HEK293 (cell line): ENCODE data around the gene CLDN15.

Experiments used
- CTCF ChIA-PET: fragments of 350-600 bp; formaldehyde crosslinking; extraction: SDS; loops from one replicate; lab custom pipeline; 2021; ENCODE audit warnings: antibody characterized with exemption; lab: Yijun Ruan, JAX
- POLR2A ChIA-PET: fragments of 300-600 bp; formaldehyde crosslinking; extraction: SDS; loops from one replicate; lab custom pipeline; 2020; ENCODE audit warnings: antibody characterized with exemption, inconsistent platforms; lab: Yijun Ruan, JAX
- H3K27ac ChIP-seq: fragments of 200-500 bp; sonication (Bioruptor generic); 2 replicates; pipeline ENCODE4 v1.5.1; 2014; ENCODE audit warnings: low read depth, low read length, control low read depth, inconsistent platforms; ENCODE audit errors: extremely low read depth
- H3K36me3 ChIP-seq, 2 experiments: fragments of 200-500 bp in 1 of 2; sonication (Bioruptor generic) in 1 of 2; 1 replicate in 1 of 2; 2 replicates in 1 of 2; pipeline ENCODE4 v1.5.1; 2014 to 2017; ENCODE audit warnings: inconsistent platforms in 2 of 2, low read length in 2 of 2; ENCODE audit not compliant: control insufficient read depth in 2 of 2, insufficient read depth in 1 of 2
- H3K4me1 ChIP-seq: fragments of 200-500 bp; sonication (Bioruptor generic); 2 replicates; pipeline ENCODE4 v1.5.1; 2014; ENCODE audit warnings: mild to moderate bottlenecking, low read length, inconsistent platforms; ENCODE audit not compliant: control insufficient read depth, insufficient read depth
- H3K4me3 ChIP-seq: 2 replicates; pipeline ENCODE4 v1.5.1; 2011; ENCODE audit warnings: low read depth, mild to moderate bottlenecking, control low read depth, low read length, moderate library complexity
- H3K9me3 ChIP-seq: fragments of 200-500 bp; sonication (Bioruptor generic); 2 replicates; pipeline ENCODE4 v1.5.1; 2014; ENCODE audit warnings: low read depth, low read length, inconsistent platforms; ENCODE audit not compliant: control insufficient read depth, insufficient read depth
- BCL11A ChIP-seq: fragments of 450-650 bp; formaldehyde crosslinking; IDR thresholded peaks from 2 replicates; pipeline ENCODE4 v1.5.1; 2016; ENCODE audit warnings: low read depth, missing biosample characterization, missing genetic modification characterization
- CTCF ChIP-seq: fragments of 450-650 bp; formaldehyde crosslinking; IDR thresholded peaks from 2 replicates; pipeline ENCODE4 v1.5.1; 2016; ENCODE audit warnings: missing biosample characterization, missing genetic modification characterization
- EGR2 ChIP-seq: fragments of 450-650 bp; formaldehyde crosslinking; IDR thresholded peaks from 2 replicates; pipeline ENCODE4 v1.5.1; 2016; ENCODE audit warnings: low read depth, missing biosample characterization, missing genetic modification characterization
- HOXC10 ChIP-seq: sonication (generic); formaldehyde crosslinking; IDR thresholded peaks from 2 replicates; pipeline ENCODE4 v1.8.1; 2023; ENCODE audit warnings: mild to moderate bottlenecking, missing genetic modification reagents
- PATZ1 ChIP-seq: fragments of 450-650 bp; formaldehyde crosslinking; IDR thresholded peaks from 2 replicates; pipeline ENCODE4 v1.5.1; 2016; ENCODE audit warnings: missing biosample characterization, missing genetic modification characterization
- PRDM10 ChIP-seq: fragments of 450-650 bp; formaldehyde crosslinking; IDR thresholded peaks from 2 replicates; pipeline ENCODE4 v1.5.1; 2016; ENCODE audit warnings: missing biosample characterization, missing genetic modification characterization
- SCRT2 ChIP-seq: fragments of 450-650 bp; formaldehyde crosslinking; IDR thresholded peaks from 2 replicates; pipeline ENCODE4 v1.5.1; 2016; ENCODE audit warnings: missing biosample characterization, missing genetic modification characterization
- ZFP37 ChIP-seq: fragments of 450-650 bp; formaldehyde crosslinking; IDR thresholded peaks from 2 replicates; pipeline ENCODE4 v1.5.1; 2016; ENCODE audit warnings: missing biosample characterization, missing genetic modification characterization
- ZNF155 ChIP-seq: fragments of 450-650 bp; formaldehyde crosslinking; IDR thresholded peaks from 2 replicates; pipeline ENCODE4 v1.5.1; 2016; ENCODE audit warnings: missing biosample characterization, missing genetic modification characterization
- ZNF248 ChIP-seq: fragments of 450-650 bp; formaldehyde crosslinking; IDR thresholded peaks from 2 replicates; pipeline ENCODE4 v1.5.1; 2017; ENCODE audit warnings: missing biosample characterization, missing genetic modification characterization
- ZNF292 ChIP-seq: fragments of 450-650 bp; formaldehyde crosslinking; IDR thresholded peaks from 2 replicates; pipeline ENCODE4 v1.5.1; 2016; ENCODE audit warnings: low read depth, missing biosample characterization, missing genetic modification characterization, borderline replicate concordance
- ZNF302 ChIP-seq: fragments of 450-650 bp; formaldehyde crosslinking; IDR thresholded peaks from 2 replicates; pipeline ENCODE4 v1.5.1; 2016; ENCODE audit warnings: missing biosample characterization, missing genetic modification characterization, low read depth
- ZNF391 ChIP-seq: fragments of 450-650 bp; formaldehyde crosslinking; IDR thresholded peaks from 2 replicates; pipeline ENCODE4 v1.5.1; 2016; ENCODE audit warnings: low read depth, missing biosample characterization, missing genetic modification characterization, borderline replicate concordance
- ZNF518A ChIP-seq: fragments of 450-650 bp; formaldehyde crosslinking; conservative IDR thresholded peaks from 2 replicates; pipeline ENCODE4 v1.5.1; 2016; ENCODE audit warnings: low read depth, missing biosample characterization, missing genetic modification characterization
- ZNF555 ChIP-seq: fragments of 450-650 bp; formaldehyde crosslinking; conservative IDR thresholded peaks from 2 replicates; pipeline ENCODE4 v1.5.1; 2017; ENCODE audit warnings: missing biosample characterization, mild to moderate bottlenecking, missing genetic modification characterization, inconsistent platforms
- ZNF664 ChIP-seq: fragments of 450-650 bp; formaldehyde crosslinking; IDR thresholded peaks from 2 replicates; pipeline ENCODE4 v1.5.1; 2016; ENCODE audit warnings: missing biosample characterization, missing genetic modification characterization
- ZNF843 ChIP-seq: fragments of 450-650 bp; formaldehyde crosslinking; IDR thresholded peaks from 2 replicates; pipeline ENCODE4 v1.5.1; 2016; ENCODE audit warnings: missing biosample characterization, missing genetic modification characterization
- ZSCAN18 ChIP-seq: fragments of 450-650 bp; formaldehyde crosslinking; IDR thresholded peaks from 2 replicates; pipeline ENCODE4 v1.5.1; 2016; ENCODE audit warnings: missing biosample characterization, missing genetic modification characterization

Gene CLDN15

GRCh38 chr7:101235522-101235921 lies 2.1 kb downstream of the CLDN15 start:
- no peak overlapping the region for H3K27ac ChIP-seq
- H3K36me3 ChIP-seq, result peaks cover 0 to 32% of the 10 kb centered on the region in 2 experiments; a peak in 2 of 3 replicates
- CTCF ChIA-PET, result interaction anchor here (0.6 to 1.8 kb wide), 6 partner anchors 9 to 158 kb away, joined by 3 to 28 read pairs (median 4); partner anchors contain the start of gene FIS1
- H3K4me1 ChIP-seq, result no peaks in the 10 kb centered on the region
- no peak overlapping the region for H3K4me3 ChIP-seq
- POLR2A ChIA-PET, result interaction anchor here (1.0 to 1.3 kb wide), 2 partner anchors 9 to 47 kb away, joined by 3 to 8 read pairs; no protein-coding TSS in a partner anchor
- H3K9me3 ChIP-seq, result no peaks in the 10 kb centered on the region
- no peak for TF ChIP-seq ZNF843

- no peak overlapping the region for H3K4me3 ChIP-seq
- 0 out of 2 replicates have a peak, but pooled peaks have one; percentile 49 for TF ChIP-seq SCRT2
- peak; percentile 48; the same call in 1 of the 2 replicates for TF ChIP-seq CTCF (tag by site-specific recombination)
- TF ChIP-seq ZNF555 (tag by site-specific recombination), result no peak
- TF ChIP-seq ZNF292, result no peak
- TF ChIP-seq ZNF248 (tag by site-specific recombination), result no peak
- no peak for TF ChIP-seq ZFP37 (tag by site-specific recombination)
- TF ChIP-seq BCL11A (tag by site-specific recombination), result no peak
- no peak for TF ChIP-seq PRDM10 (tag by site-specific recombination)
- TF ChIP-seq ZNF518A, result no peak
- no peak for TF ChIP-seq HOXC10
- TF ChIP-seq ZNF302 (tag by site-specific recombination), result no peak
- TF ChIP-seq EGR2 (tag by site-specific recombination), result 0 out of 2 replicates have a peak, but pooled peaks have one; percentile 2
- no peak for TF ChIP-seq ZNF155 (tag by site-specific recombination)
- TF ChIP-seq PATZ1 (tag by site-specific recombination), result no peak
- TF ChIP-seq ZNF664, result no peak
- TF ChIP-seq ZSCAN18 (tag by site-specific recombination), result no peak
- TF ChIP-seq ZNF391 (tag by site-specific recombination), result no peak
- TF ChIP-seq, all 188 proteins: peak for 3
- Histone ChIP-seq H3K27ac (no peak overlapping the region), H3K36me3 (peaks cover 0 to 27% of the 10 kb centered on the region in 2 experiments; a peak in 2 of 3 replicates), H3K4me1 (no peaks in the 10 kb centered on the region), H3K9me3 (no peaks in the 10 kb centered on the region)
- ChIA-PET CTCF (interaction anchor here (0.6 to 1.8 kb wide), 6 partner anchors 9 to 159 kb away, joined by 3 to 28 read pairs (median 4); partner anchors contain the start of genes FIS1 and ZNHIT1), POLR2A (interaction anchor here (1.0 to 1.3 kb wide), 2 partner anchors 9 to 48 kb away, joined by 3 to 8 read pairs; no protein-coding TSS in a partner anchor)
Observed at GRCh38 chr7:101235050-101235449, 2.6 kb downstream of the CLDN15 start.
